Calu3 (cell line): ENCODE data around the gene HOOK1. TPM values are rescaled to one million over a fixed set of nuclear protein-coding genes. Genes with fewer than 3 reads are reported as not detected.
A peak's percentile ranks its signal among the peaks of the same experiment; 100 is the strongest.

Experiments used
- BruUV-seq: library from RNA; stranded (reverse); fragments of 400-500 nt; replicated peaks from 2 replicates; lab custom pipeline; 2021; lab: Mats Ljungman, UMichigan
- CTCF ChIA-PET: fragments of 300-600 bp; sonication (Branson Sonifier 250); formaldehyde crosslinking; loops from one replicate; lab custom pipeline; 2022; ENCODE audit warnings: antibody characterized with exemption; lab: Charles Lee
- DNase-seq: peaks from one replicate; pipeline ENCODE4 v3.0.0; 2022
- H3K27ac Mint-ChIP-seq: one replicate; pipeline ENCODE4 v1.8.0; 2022; ENCODE audit warnings: mixed read lengths; ENCODE audit not compliant: unreplicated experiment
- H3K27me3 Mint-ChIP-seq: one replicate; pipeline ENCODE4 v1.8.0; 2022; ENCODE audit warnings: mixed read lengths; ENCODE audit not compliant: unreplicated experiment
- H3K36me3 Mint-ChIP-seq: one replicate; pipeline ENCODE4 v1.8.0; 2022; ENCODE audit warnings: mild to moderate bottlenecking, moderate library complexity, mixed read lengths; ENCODE audit not compliant: insufficient read depth, unreplicated experiment
- H3K4me1 Mint-ChIP-seq: one replicate; pipeline ENCODE4 v1.8.0; 2022; ENCODE audit warnings: mild to moderate bottlenecking, low read depth, mixed read lengths; ENCODE audit not compliant: unreplicated experiment
- H3K4me3 Mint-ChIP-seq: one replicate; pipeline ENCODE4 v1.8.0; 2022; ENCODE audit warnings: mild to moderate bottlenecking, low read depth, moderate library complexity, mixed read lengths; ENCODE audit not compliant: unreplicated experiment
- H3K9me3 Mint-ChIP-seq: one replicate; pipeline ENCODE4 v1.8.0; 2022; ENCODE audit warnings: low read depth, mixed read lengths; ENCODE audit not compliant: unreplicated experiment
- intact Hi-C: fragments of 100-400 bp; cut with micrococcal nuclease; formaldehyde crosslinking; loops from one replicate; pipeline ENCODE4 v1.10.0; 2022; ENCODE audit not compliant: unreplicated experiment
- total RNA-seq: library from RNA; stranded (reverse); gene quantifications from 2 replicates; pipeline ENCODE4 v1.2.3, GENCODE V29; 2022
- TF ChIP-seq, protein P1 (sequence below): fragments of 200-600 bp; IDR thresholded peaks from one replicate; pipeline ENCODE4 v1.8.0; 2022; ENCODE audit warnings: antibody characterized with exemption; ENCODE audit not compliant: unreplicated experiment

The HOOK1 gene
- total RNA-seq, 1 experiment from 2014 or later, result 50.4 TPM

DNA sequence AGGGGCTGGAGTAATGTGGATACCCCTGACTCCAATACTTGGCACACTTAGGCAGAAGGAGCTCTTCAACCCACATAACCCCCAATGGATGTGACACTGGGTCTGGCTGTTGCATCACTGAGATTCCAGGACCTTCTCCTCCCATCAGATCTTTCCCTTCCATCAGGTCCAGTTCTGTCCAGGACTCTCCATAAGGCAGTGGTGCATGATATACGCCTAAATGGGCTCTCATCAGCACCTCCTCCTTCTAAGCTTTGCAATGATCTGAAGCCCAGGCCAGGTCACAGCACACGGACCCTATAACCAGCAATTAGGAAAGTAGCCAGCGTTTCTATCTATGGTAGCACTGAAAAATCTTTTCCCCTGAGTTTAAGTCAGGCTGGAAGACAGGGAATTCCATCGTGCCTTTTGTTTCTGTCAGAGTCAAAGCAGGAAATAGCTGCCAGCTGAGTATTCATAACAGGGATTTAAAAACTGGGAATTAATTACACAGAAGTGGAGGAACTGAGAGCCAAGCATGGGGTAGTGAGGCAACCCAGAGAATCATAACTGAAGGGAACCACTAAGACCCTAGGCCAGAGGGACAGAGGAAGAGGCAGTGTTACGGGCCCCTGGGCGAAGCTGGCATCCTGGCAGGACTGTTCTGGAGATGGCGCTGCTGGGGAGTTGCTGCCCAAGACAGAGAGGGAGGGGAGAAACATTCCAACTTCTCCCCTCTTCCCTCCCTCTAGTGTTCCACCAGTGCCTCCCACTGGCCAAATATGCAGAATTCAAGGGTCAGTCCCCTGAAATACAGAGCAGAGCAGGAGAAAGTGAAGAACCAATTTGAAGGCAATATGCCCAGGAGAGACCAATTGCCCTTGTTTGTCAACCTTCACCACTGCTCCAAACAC, 37.5 kb upstream of the HOOK1 start:
- BruUV-seq, result no TSS peak

DNA sequence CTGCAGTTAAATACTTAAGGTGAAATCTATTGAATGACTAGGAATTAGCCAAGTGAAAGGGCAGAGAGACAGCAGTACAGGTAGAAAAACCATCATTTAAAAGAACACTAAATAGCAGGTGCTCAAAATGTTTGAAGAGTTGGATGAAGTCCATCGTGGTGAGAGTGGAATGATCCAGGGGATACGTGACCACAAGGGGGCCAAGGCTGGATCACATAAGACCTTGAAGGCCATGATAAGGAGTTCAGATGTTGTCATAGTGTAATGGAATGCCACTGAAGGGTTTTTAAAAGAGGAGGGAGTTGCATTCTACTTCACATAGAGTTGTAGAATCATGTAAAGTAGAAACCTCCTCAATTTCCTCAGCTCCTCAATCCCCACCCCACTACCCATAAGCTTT, 34.8 kb upstream of the HOOK1 start:
- BruUV-seq, result no TSS peak
- H3K36me3 Mint-ChIP-seq, result no peaks in the 10 kb centered on the region
- CTCF ChIA-PET, result no interaction called here

More for the DNA sequence above, 37.5 kb upstream of the HOOK1 start:
- H3K27ac Mint-ChIP-seq, result no peak overlapping the region
- DNase-seq, result no peak
- H3K27me3 Mint-ChIP-seq, result no peaks in the 10 kb centered on the region
- H3K4me3 Mint-ChIP-seq, result no peak overlapping the region
- CTCF ChIA-PET, result interaction anchor here (0.6 kb wide), 1 partner anchor 462 kb away, joined by 3 read pairs; no protein-coding TSS in a partner anchor
- no peaks in the 10 kb centered on the region for H3K4me1 Mint-ChIP-seq
- H3K36me3 Mint-ChIP-seq, result no peaks in the 10 kb centered on the region
- no peaks in the 10 kb centered on the region for H3K9me3 Mint-ChIP-seq
- TF ChIP-seq, protein P1, sequence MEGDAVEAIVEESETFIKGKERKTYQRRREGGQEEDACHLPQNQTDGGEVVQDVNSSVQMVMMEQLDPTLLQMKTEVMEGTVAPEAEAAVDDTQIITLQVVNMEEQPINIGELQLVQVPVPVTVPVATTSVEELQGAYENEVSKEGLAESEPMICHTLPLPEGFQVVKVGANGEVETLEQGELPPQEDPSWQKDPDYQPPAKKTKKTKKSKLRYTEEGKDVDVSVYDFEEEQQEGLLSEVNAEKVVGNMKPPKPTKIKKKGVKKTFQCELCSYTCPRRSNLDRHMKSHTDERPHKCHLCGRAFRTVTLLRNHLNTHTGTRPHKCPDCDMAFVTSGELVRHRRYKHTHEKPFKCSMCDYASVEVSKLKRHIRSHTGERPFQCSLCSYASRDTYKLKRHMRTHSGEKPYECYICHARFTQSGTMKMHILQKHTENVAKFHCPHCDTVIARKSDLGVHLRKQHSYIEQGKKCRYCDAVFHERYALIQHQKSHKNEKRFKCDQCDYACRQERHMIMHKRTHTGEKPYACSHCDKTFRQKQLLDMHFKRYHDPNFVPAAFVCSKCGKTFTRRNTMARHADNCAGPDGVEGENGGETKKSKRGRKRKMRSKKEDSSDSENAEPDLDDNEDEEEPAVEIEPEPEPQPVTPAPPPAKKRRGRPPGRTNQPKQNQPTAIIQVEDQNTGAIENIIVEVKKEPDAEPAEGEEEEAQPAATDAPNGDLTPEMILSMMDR, result no peak
- intact Hi-C loops, result no loop called here

GRCh38 chr1:59788825-59789224, 25.9 kb upstream of the HOOK1 start:
- H3K36me3 Mint-ChIP-seq, result no peaks in the 10 kb centered on the region
- H3K27ac Mint-ChIP-seq, result no peak overlapping the region
- H3K4me3 Mint-ChIP-seq, result no peak overlapping the region
- CTCF ChIA-PET, result no interaction called here
- DNase-seq, result no peak
- no TSS peak for BruUV-seq
- intact Hi-C loops, result no loop called here
- TF ChIP-seq, protein P1, result no peak
- no peaks in the 10 kb centered on the region for H3K4me1 Mint-ChIP-seq
- no peaks in the 10 kb centered on the region for H3K27me3 Mint-ChIP-seq
- peaks cover 9% of the 10 kb centered on the region for H3K9me3 Mint-ChIP-seq

More for the DNA sequence above, 34.8 kb upstream of the HOOK1 start:
- intact Hi-C loops, result no loop called here
- no peaks in the 10 kb centered on the region for H3K9me3 Mint-ChIP-seq
- no peak overlapping the region for H3K4me3 Mint-ChIP-seq
- no peaks in the 10 kb centered on the region for H3K4me1 Mint-ChIP-seq
- TF ChIP-seq, protein P1, result no peak
- H3K27ac Mint-ChIP-seq, result no peak overlapping the region
- no peaks in the 10 kb centered on the region for H3K27me3 Mint-ChIP-seq
- DNase-seq, result peak; percentile 7

GRCh38 chr1:59798600-59798999, 16.1 kb upstream of the HOOK1 start:
- H3K36me3 Mint-ChIP-seq, result no peaks in the 10 kb centered on the region

More at GRCh38 chr1:59798600-59798999, 16.1 kb upstream of the HOOK1 start:
- DNase-seq, result no peak
- Mint-ChIP-seq H3K4me3 (no peak overlapping the region), H3K9me3 (no peaks in the 10 kb centered on the region), H3K27me3 (no peaks in the 10 kb centered on the region), H3K27ac (no peak overlapping the region), H3K4me1 (no peaks in the 10 kb centered on the region)
- intact Hi-C loops, result no loop called here
- TF ChIP-seq, protein P1, result no peak
- CTCF ChIA-PET, result no interaction called here
- BruUV-seq, result no TSS peak
